Sigmoid colon (tissue), 7 donors: ENCODE data around the gene COLEC11. TPM values are rescaled to one million over a fixed set of nuclear protein-coding genes. Genes with fewer than 3 reads are reported as not detected.
"Not testable (repeated sequence)": the region's sequence is repeated elsewhere in the genome, so short reads cannot be mapped to it uniquely, and the experiment has no call there.

Experiments
- DNase-seq: peaks from one replicate; pipeline ENCODE4 v3.0.0-alpha.2; 2019
- H3K27ac ChIP-seq, 4 donors: fragments of 200-600 bp; sonication (generic); one replicate each; pipeline ENCODE4 v1.5.1; 2016 to 2019; ENCODE audit warnings: mild to moderate bottlenecking in 1 of 4
- H3K27me3 ChIP-seq, 3 donors: fragments of 200-600 bp; sonication (generic); one replicate each; pipeline ENCODE4 v1.5.1; 2019; ENCODE audit warnings: mild to moderate bottlenecking in 1 of 3
- H3K36me3 ChIP-seq, 4 donors: fragments of 200-600 bp; sonication (generic); one replicate each; pipeline ENCODE4 v1.5.1; 2016 to 2019
- H3K4me1 ChIP-seq, 4 donors: fragments of 200-600 bp; sonication (generic); one replicate each; pipeline ENCODE4 v1.5.1; 2017 to 2019
- H3K4me3 ChIP-seq, 4 donors: fragments of 200-600 bp; sonication (generic); one replicate each; pipeline ENCODE4 v1.5.1; 2017 to 2019; ENCODE audit warnings: mild to moderate bottlenecking in 2 of 4, moderate library complexity in 1 of 4
- H3K9me3 ChIP-seq, 4 donors: fragments of 200-600 bp in 3 of 4; sonication (generic) in 3 of 4; one replicate each; pipeline versions ENCODE4 v1.5.1 to v1.6.1; 2013 to 2019
- CTCF ChIP-seq, 4 experiments: fragments of 450-650 bp in 3 of 4; fragments of 200-600 bp in 1 of 4; IDR thresholded peaks; one replicate each; pipeline ENCODE4 v1.5.1; 2016 to 2019; ENCODE audit warnings: antibody characterized with exemption in 4 of 4, mild to moderate bottlenecking in 3 of 4, moderate library complexity in 2 of 4
- EP300 ChIP-seq, 4 donors: sonication (generic); formaldehyde crosslinking; IDR thresholded peaks; one replicate each; pipeline ENCODE4 v1.6.1; 2017; ENCODE audit warnings: antibody characterized with exemption in 4 of 4
- POLR2A ChIP-seq, 2 donors: fragments of 450-650 bp; IDR thresholded peaks; one replicate each; pipeline ENCODE4 v1.6.1; 2016; ENCODE audit warnings: antibody characterized with exemption in 2 of 2, mild to moderate bottlenecking in 2 of 2, moderate library complexity in 2 of 2
- POLR2AphosphoS5 ChIP-seq, 4 donors: sonication (generic); formaldehyde crosslinking; IDR thresholded peaks; one replicate each; pipeline ENCODE4 v1.6.1; 2017; ENCODE audit warnings: antibody characterized with exemption in 4 of 4
- WGBS, 2 donors: extraction: QIAGEN DNeasy Blood & Tissue Kit; methylation state at CpG; one replicate each; pipeline ENCODE4 v1.1.7; 2013; 5-methylcytosine and 5-hydroxymethylcytosine counted together
- intact Hi-C: fragments of 100-400 bp; cut with DNase I; formaldehyde crosslinking; loops from one replicate; pipeline ENCODE4 v1.15.1; 2023
- polyA plus RNA-seq, 3 donors: library from polyadenylated mRNA; stranded (reverse); fragments of 200-250 nt; gene quantifications; one replicate each; pipeline ENCODE4 v1.2.3, GENCODE V29; 2013
- total RNA-seq, 4 donors: library from RNA; depleted of rRNA; stranded (reverse); fragments of >200 nt; gene quantifications; one replicate each; pipeline ENCODE4 v1.1.0, GENCODE V29; 2016
- donor health status: healthy with polysubstance abuse.
- donor health status: Bipolar disorder and iron deficiency.
- donor health status: healthy.

COLEC11 gene
- total and polyA plus RNA-seq, 7 donors: 0.92 to 8.2 (median 2.9) TPM

- H3K27me3 ChIP-seq: no peaks in the 10 kb centered on the region
- 95% methylated on average over 9 of the region's 9 CpGs for WGBS, 2 donors
- no peak overlapping the region for H3K4me3 ChIP-seq
- H3K27ac ChIP-seq: no peak overlapping the region
- TF ChIP-seq POLR2A (IDR thresholded peaks at IDR 0.05) (no peak), EP300 (IDR thresholded peaks at IDR 0.05) (no peak), CTCF (IDR thresholded peaks at IDR 0.05) (no peak), POLR2AphosphoS5 (IDR thresholded peaks at IDR 0.05) (no peak)
- DNase-seq: no peak
- intact Hi-C loops: no loop called here
- H3K9me3 ChIP-seq: no peaks in the 10 kb centered on the region
- no peaks in the 10 kb centered on the region for H3K4me1 ChIP-seq
- H3K36me3 ChIP-seq: no peaks in the 10 kb centered on the region
Measured at GRCh38 chr2:3566806-3567205, 28.1 kb upstream of the COLEC11 start.

- H3K36me3 ChIP-seq, H3K4me1 ChIP-seq, H3K27ac ChIP-seq, H3K4me3 ChIP-seq, DNase-seq, H3K9me3 ChIP-seq, H3K27me3 ChIP-seq, intact Hi-C loops: not testable (repeated sequence)
- WGBS, 2 donors: 94 to 96% methylated on average over 21 to 23 of the region's 23 CpGs
Measured at GRCh38 chr2:3569656-3570055, 25.3 kb upstream of the COLEC11 start.

- TF ChIP-seq POLR2A (IDR thresholded peaks at IDR 0.05) (no peak), POLR2AphosphoS5 (IDR thresholded peaks at IDR 0.05) (no peak), EP300 (IDR thresholded peaks at IDR 0.05) (no peak), CTCF (IDR thresholded peaks at IDR 0.05) (no peak)
- 88 to 93% methylated on average over 8 of the region's 8 CpGs for whole genome bisulfite sequencing, 2 donors
Measured at GRCh38 chr2:3571284-3571683, 23.6 kb upstream of the COLEC11 start.

GRCh38 chr2:3572620-3573019 is 22.3 kb upstream of the COLEC11 start:
- Histone ChIP-seq H3K36me3 (peaks cover 7 to 15% (median 9%) of the 10 kb centered on the region in 4 donors), H3K27me3 (no peaks in the 10 kb centered on the region), H3K9me3 (no peaks in the 10 kb centered on the region), H3K4me3 (no peak overlapping the region), H3K27ac (no peak overlapping the region), H3K4me1 (peaks cover 0 to 30% (median 22%) of the 10 kb centered on the region in 4 donors)
- WGBS, 2 donors: 72 to 83% methylated on average over 2 of the region's 2 CpGs
- DNase-seq: no peak
- intact Hi-C loops: no loop called here
- no peak for TF ChIP-seq EP300 (IDR thresholded peaks at IDR 0.05)
- TF ChIP-seq POLR2A (IDR thresholded peaks at IDR 0.05): no peak
- no peak for TF ChIP-seq POLR2AphosphoS5 (IDR thresholded peaks at IDR 0.05)
- no peak for TF ChIP-seq CTCF (IDR thresholded peaks at IDR 0.05)

More at GRCh38 chr2:3571284-3571683, 23.6 kb upstream of the COLEC11 start:
- H3K36me3 ChIP-seq: peaks cover 0 to 1% (median under 1%) of the 10 kb centered on the region in 4 donors
- intact Hi-C loops: no loop called here
- H3K4me1 ChIP-seq: peaks cover 0 to 17% (median 9%) of the 10 kb centered on the region in 4 donors
- DNase-seq: no peak
- H3K4me3 ChIP-seq: no peak overlapping the region
- no peaks in the 10 kb centered on the region for H3K9me3 ChIP-seq
- H3K27me3 ChIP-seq: no peaks in the 10 kb centered on the region
- no peak overlapping the region for H3K27ac ChIP-seq

- intact Hi-C loops: loop anchor here (2.0 kb wide), 1 partner anchor 55 kb away; the partner anchor contains the start of gene ADI1
- WGBS, 2 donors: 95 to 98% methylated on average over 11 of the region's 11 CpGs
- Histone ChIP-seq H3K27me3 (no peaks in the 10 kb centered on the region), H3K4me1 (peaks cover 0 to 42% (median 37%) of the 10 kb centered on the region in 4 donors), H3K27ac (no peak overlapping the region), H3K9me3 (no peaks in the 10 kb centered on the region), H3K36me3 (peaks cover 9 to 30% (median 17%) of the 10 kb centered on the region in 4 donors), H3K4me3 (no peak overlapping the region)
- DNase-seq: no peak
- TF ChIP-seq EP300 (IDR thresholded peaks at IDR 0.05): no peak
Measured at GRCh38 chr2:3574155-3574554, 20.8 kb upstream of the COLEC11 start.
